ENCODE data around the gene COX8A. TPM values are rescaled to one million over a fixed set of nuclear protein-coding genes. Genes with fewer than 3 reads are reported as not detected.
A peak's percentile ranks its signal among the peaks of the same experiment; 100 is the strongest.

COX8A gene
- total RNA-seq, 1 experiment from 2014 or later, result 587 TPM

- Mint-ChIP-seq H3K4me3 (no peak overlapping the region), H3K27me3 (ENCODE audit: low read depth) (peaks cover 54% of the 10 kb centered on the region), H3K4me1 (peaks cover 5% of the 10 kb centered on the region; the same call in 1 of the 2 replicates), H3K36me3 (no peaks in the 10 kb centered on the region), H3K9me3 (no peaks in the 10 kb centered on the region), H3K27ac (peak overlapping the region; percentile 67; the same call in 1 of the 2 replicates)
- POLR2A ChIA-PET, result interaction anchor here (1.9 kb wide), 1 partner anchor 13 kb away, joined by 4 read pairs; no protein-coding TSS in a partner anchor
- TF ChIP-seq ERG (CRISPR knock-in tag; IDR thresholded peaks at IDR 0.05) (no peak), NR3C1 (CRISPR knock-in tag; conservative IDR thresholded peaks at IDR 0.05; ENCODE audit: low read depth) (no peak)
- no peak for DNase-seq (ENCODE audit: low spot score)
- CTCF ChIA-PET, result interaction anchor here (0.8 to 2.1 kb wide), 4 partner anchors 10 to 15 kb away, joined by 4 to 11 read pairs (median 5); no protein-coding TSS in a partner anchor
- no peak; the same call in 1 of the 2 replicates for ATAC-seq
These were observed 43.4 kb upstream of the COX8A start for GRCh38 chr11:63931045-63931444.

GRCh38 chr11:63931876-63932275 lies 42.5 kb upstream of the COX8A start:
- Mint-ChIP-seq H3K4me1 (peaks cover 5% of the 10 kb centered on the region; the same call in 1 of the 2 replicates), H3K36me3 (no peaks in the 10 kb centered on the region), H3K27ac (no peak overlapping the region), H3K4me3 (no peak overlapping the region), H3K27me3 (ENCODE audit: low read depth) (peaks cover 48% of the 10 kb centered on the region), H3K9me3 (no peaks in the 10 kb centered on the region)
- TF ChIP-seq MAX (CRISPR knock-in tag; IDR thresholded peaks at IDR 0.05) (0 out of 2 replicates have a peak, but pooled peaks have one; percentile 16), RORB (CRISPR knock-in tag; IDR thresholded peaks at IDR 0.05) (no peak)
- DNase-seq (ENCODE audit: low spot score) (no peak), ATAC-seq (peak; percentile 28; the same call in 1 of the 2 replicates)
- CTCF ChIA-PET, result interaction anchor here (0.9 to 2.1 kb wide), 3 partner anchors 12 to 14 kb away, joined by 4 to 11 read pairs (median 5); no protein-coding TSS in a partner anchor
- POLR2A ChIA-PET, result interaction anchor here (1.9 kb wide), 1 partner anchor 14 kb away, joined by 4 read pairs; no protein-coding TSS in a partner anchor

- Mint-ChIP-seq H3K27me3 (ENCODE audit: low read depth) (peaks cover 32% of the 10 kb centered on the region), H3K36me3 (no peaks in the 10 kb centered on the region), H3K9me3 (no peaks in the 10 kb centered on the region), H3K4me3 (no peak overlapping the region), H3K27ac (no peak overlapping the region), H3K4me1 (peaks cover 12% of the 10 kb centered on the region)
- ChIA-PET CTCF (interaction anchor here (0.9 to 3.1 kb wide), 4 partner anchors 14 to 166 kb away, joined by 3 to 103 read pairs (median 16); partner anchors contain the start of genes MARK2 and RCOR2), POLR2A (no interaction called here)
- no peak for ATAC-seq
- TF ChIP-seq ZNF532 (CRISPR knock-in tag; IDR thresholded peaks at IDR 0.05; ENCODE audit: borderline replicate concordance), result no peak
- no peak for TF ChIP-seq AFF4 (CRISPR knock-in tag; IDR thresholded peaks at IDR 0.05; ENCODE audit: borderline replicate concordance)
- no peak for TF ChIP-seq EMX1 (CRISPR knock-in tag; IDR thresholded peaks at IDR 0.05)
- TF ChIP-seq SMAD4 (CRISPR knock-in tag; IDR thresholded peaks at IDR 0.05), result no peak
- no peak for TF ChIP-seq ZNF671 (CRISPR knock-in tag; IDR thresholded peaks at IDR 0.05)
- no peak for TF ChIP-seq NR1H2 (CRISPR knock-in tag; IDR thresholded peaks at IDR 0.05)
- TF ChIP-seq NFYB (CRISPR knock-in tag; conservative IDR thresholded peaks at IDR 0.05; ENCODE audit: low read depth), result no peak
- no peak for TF ChIP-seq ERG (CRISPR knock-in tag; IDR thresholded peaks at IDR 0.05)
- DNase-seq (ENCODE audit: low spot score), result no peak
These were observed 41.0 kb upstream of the COX8A start for GRCh38 chr11:63933459-63933858.
